ENCODE data around the gene CMBL.

- TF ChIP-seq CTCF (IDR thresholded peaks at IDR 0.05) (no peak), POLR2A (IDR thresholded peaks at IDR 0.05) (no peak)
Observed at GRCh38 chr5:10303699-10304170, 4.0 kb downstream of the CMBL start.
